Skeletal muscle satellite cell (primary cell): ENCODE data around the gene SOX6.
"Not testable (repeated sequence)": the region's sequence is repeated elsewhere in the genome, so short reads cannot be mapped to it uniquely, and the experiment has no call there.

Experiments
- H3K27me3 ChIP-seq: 2 replicates; pipeline ENCODE4 v1.7.0; 2013; ENCODE audit warnings: low read length; ENCODE audit not compliant: control insufficient read depth, insufficient read depth
- H3K36me3 ChIP-seq: 2 replicates; pipeline ENCODE4 v1.7.0; 2013; ENCODE audit warnings: mild to moderate bottlenecking, control low read depth, low read length; ENCODE audit not compliant: insufficient read depth
- H3K4me1 ChIP-seq: 2 replicates; pipeline ENCODE4 v1.7.0; 2013; ENCODE audit warnings: low read length; ENCODE audit not compliant: control insufficient read depth, insufficient read depth
- H3K4me2 ChIP-seq: 2 replicates; pipeline ENCODE4 v1.7.0; 2013; ENCODE audit warnings: mild to moderate bottlenecking, low read length
- H3K4me3 ChIP-seq: 2 replicates; pipeline ENCODE4 v1.7.0; 2013; ENCODE audit warnings: low read length
- H3K9ac ChIP-seq: 2 replicates; pipeline ENCODE4 v1.7.0; 2013; ENCODE audit warnings: mild to moderate bottlenecking, low read depth, low read length, moderate library complexity
- H3K9me3 ChIP-seq: replicated peaks from 2 replicates; pipeline ENCODE4 v1.7.0; 2013; ENCODE audit warnings: mild to moderate bottlenecking, control low read depth, low read length

SOX6 gene

GRCh38 chr11:15933886-15934625, 422.3 kb downstream of the SOX6 start:
- H3K9ac ChIP-seq = no peak overlapping the region
- peaks cover 12% of the 10 kb centered on the region for H3K27me3 ChIP-seq
- no peak overlapping the region for H3K4me3 ChIP-seq
- H3K36me3 ChIP-seq = no peaks in the 10 kb centered on the region
- no peaks in the 10 kb centered on the region for H3K4me1 ChIP-seq
- H3K4me2 ChIP-seq = no peak overlapping the region
- no peaks in the 10 kb centered on the region for H3K9me3 ChIP-seq

- Histone ChIP-seq H3K4me2 (no peak overlapping the region), H3K27me3 (peaks cover 15% of the 10 kb centered on the region), H3K4me3 (no peak overlapping the region), H3K4me1 (no peaks in the 10 kb centered on the region), H3K36me3 (no peaks in the 10 kb centered on the region), H3K9me3 (no peaks in the 10 kb centered on the region), H3K9ac (no peak overlapping the region)
Measured at GRCh38 chr11:15932417-15932816, 423.9 kb downstream of the SOX6 start.

- H3K4me3 ChIP-seq = no peak overlapping the region
- no peak overlapping the region for H3K9ac ChIP-seq
- peaks cover 15% of the 10 kb centered on the region for H3K27me3 ChIP-seq
- H3K9me3 ChIP-seq = no peaks in the 10 kb centered on the region
- H3K4me2 ChIP-seq = no peak overlapping the region
- H3K4me1 ChIP-seq = no peaks in the 10 kb centered on the region
- no peaks in the 10 kb centered on the region for H3K36me3 ChIP-seq
Measured at GRCh38 chr11:15931497-15931896, 424.8 kb downstream of the SOX6 start.

GRCh38 chr11:15930442-15931025, 425.8 kb downstream of the SOX6 start:
- Histone ChIP-seq H3K9me3 (no peaks in the 10 kb centered on the region), H3K4me3 (no peak overlapping the region), H3K4me1 (peaks cover 7% of the 10 kb centered on the region), H3K4me2 (no peak overlapping the region), H3K27me3 (peaks cover 7% of the 10 kb centered on the region), H3K36me3 (no peaks in the 10 kb centered on the region), H3K9ac (no peak overlapping the region)

GRCh38 chr11:15929371-15929901, 426.9 kb downstream of the SOX6 start:
- Histone ChIP-seq H3K9ac (no peak overlapping the region), H3K36me3 (no peaks in the 10 kb centered on the region), H3K4me1 (peaks cover 10% of the 10 kb centered on the region), H3K9me3 (no peaks in the 10 kb centered on the region), H3K4me3 (no peak overlapping the region), H3K4me2 (no peak overlapping the region), H3K27me3 (peaks cover 4% of the 10 kb centered on the region)

GRCh38 chr11:15927864-15928217, 428.5 kb downstream of the SOX6 start:
- Histone ChIP-seq H3K4me3 (no peak overlapping the region), H3K9ac (no peak overlapping the region), H3K4me2 (no peak overlapping the region), H3K4me1 (peaks cover 10% of the 10 kb centered on the region), H3K9me3 (no peaks in the 10 kb centered on the region), H3K27me3 (peaks cover 3% of the 10 kb centered on the region), H3K36me3 (no peaks in the 10 kb centered on the region)

- no peaks in the 10 kb centered on the region for H3K9me3 ChIP-seq
- no peaks in the 10 kb centered on the region for H3K36me3 ChIP-seq
- H3K4me3 ChIP-seq = no peak overlapping the region
- H3K4me1 ChIP-seq = peaks cover 10% of the 10 kb centered on the region
- H3K9ac ChIP-seq = no peak overlapping the region
- no peak overlapping the region for H3K4me2 ChIP-seq
- H3K27me3 ChIP-seq = peaks cover 3% of the 10 kb centered on the region
Measured at GRCh38 chr11:15927196-15927863, 429.0 kb downstream of the SOX6 start.

- H3K4me3 ChIP-seq = no peak overlapping the region
- peaks cover 3% of the 10 kb centered on the region for H3K27me3 ChIP-seq
- H3K4me1 ChIP-seq = peaks cover 10% of the 10 kb centered on the region
- H3K9ac ChIP-seq = no peak overlapping the region
- H3K4me2 ChIP-seq = no peak overlapping the region
- no peaks in the 10 kb centered on the region for H3K36me3 ChIP-seq
- no peaks in the 10 kb centered on the region for H3K9me3 ChIP-seq
Measured at GRCh38 chr11:15926071-15926470, 430.3 kb downstream of the SOX6 start.

- Histone ChIP-seq H3K4me3 (no peak overlapping the region), H3K27me3 (peaks cover 7% of the 10 kb centered on the region), H3K9ac (no peak overlapping the region), H3K36me3 (no peaks in the 10 kb centered on the region), H3K4me1 (peaks cover 10% of the 10 kb centered on the region), H3K4me2 (no peak overlapping the region), H3K9me3 (no peaks in the 10 kb centered on the region)
Measured at GRCh38 chr11:15923183-15923582, 433.2 kb downstream of the SOX6 start.

GRCh38 chr11:15922745-15923144, 433.6 kb downstream of the SOX6 start:
- H3K27me3 ChIP-seq, H3K9ac ChIP-seq, H3K4me3 ChIP-seq, H3K4me1 ChIP-seq, H3K36me3 ChIP-seq, H3K9me3 ChIP-seq, H3K4me2 ChIP-seq: not testable (repeated sequence)

GRCh38 chr11:15920856-15921629, 435.3 kb downstream of the SOX6 start:
- no peak overlapping the region for H3K4me3 ChIP-seq
- H3K36me3 ChIP-seq = no peaks in the 10 kb centered on the region
- H3K9me3 ChIP-seq = no peaks in the 10 kb centered on the region
- no peak overlapping the region for H3K4me2 ChIP-seq
- peaks cover 7% of the 10 kb centered on the region for H3K4me1 ChIP-seq
- H3K27me3 ChIP-seq = peaks cover 9% of the 10 kb centered on the region
- no peak overlapping the region for H3K9ac ChIP-seq
